Right hindlimb (tissue), 1 donor: ENCODE results near the gene SLC6A11.

Experiments used
- DNase-seq: peaks from one replicate; pipeline ENCODE4 v3.0.0-alpha.2; 2018

The SLC6A11 gene

DNA sequence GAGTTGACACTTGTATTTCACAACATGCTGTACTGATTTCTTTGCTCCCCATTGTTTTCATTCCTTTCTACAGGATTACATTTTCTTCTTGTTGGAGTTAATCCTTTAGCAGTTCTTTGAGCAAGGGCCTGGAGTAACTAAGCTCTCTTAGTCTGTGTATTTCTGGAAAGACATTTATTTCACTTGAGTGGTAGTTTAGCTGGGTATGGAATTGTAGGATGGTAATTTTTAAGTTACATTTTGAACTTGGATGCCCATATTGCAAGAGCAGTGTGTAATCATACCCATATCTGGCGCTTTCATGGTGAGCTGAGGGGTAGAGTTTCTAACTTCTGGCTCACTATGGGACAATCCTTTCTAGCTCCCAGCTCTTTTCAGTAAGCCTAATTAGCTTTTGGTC, 74.6 kb downstream of the SLC6A11 start:
- no peak for DNase-seq

GRCh38 chr3:10892622-10893021, 76.6 kb downstream of the SLC6A11 start:
- no peak for DNase-seq

DNA sequence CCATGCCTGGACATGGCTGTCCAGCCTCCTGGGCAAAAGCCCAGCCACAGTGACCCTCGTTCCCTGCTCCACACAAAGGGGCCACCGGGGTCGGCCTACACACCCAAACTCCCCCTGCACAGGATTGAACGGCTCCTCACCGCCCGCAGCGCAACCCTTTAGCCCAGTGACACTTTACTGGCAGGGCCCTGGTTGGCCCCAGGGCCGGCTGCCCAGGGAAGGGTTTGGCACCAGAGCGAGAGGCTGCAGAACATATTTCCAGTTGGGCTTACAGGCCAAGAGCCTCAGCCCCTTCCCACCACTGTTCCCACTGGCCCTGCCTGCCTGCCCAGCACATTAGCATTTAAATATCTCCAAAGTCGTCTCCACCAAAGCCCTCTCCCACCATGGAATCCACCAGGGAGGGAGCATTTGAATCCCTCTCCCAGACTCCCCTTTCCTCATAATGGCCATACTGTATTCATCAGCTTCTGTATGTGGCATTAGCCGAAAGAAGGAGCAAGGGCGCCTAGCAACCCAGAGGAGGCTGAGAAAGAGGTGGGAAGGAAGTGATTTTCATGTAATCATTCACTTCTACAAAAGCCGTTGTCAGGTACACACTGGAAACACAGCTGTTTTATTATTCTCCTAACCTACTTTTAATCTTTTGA, 85.4 kb downstream of the SLC6A11 start:
- no peak for DNase-seq

DNA sequence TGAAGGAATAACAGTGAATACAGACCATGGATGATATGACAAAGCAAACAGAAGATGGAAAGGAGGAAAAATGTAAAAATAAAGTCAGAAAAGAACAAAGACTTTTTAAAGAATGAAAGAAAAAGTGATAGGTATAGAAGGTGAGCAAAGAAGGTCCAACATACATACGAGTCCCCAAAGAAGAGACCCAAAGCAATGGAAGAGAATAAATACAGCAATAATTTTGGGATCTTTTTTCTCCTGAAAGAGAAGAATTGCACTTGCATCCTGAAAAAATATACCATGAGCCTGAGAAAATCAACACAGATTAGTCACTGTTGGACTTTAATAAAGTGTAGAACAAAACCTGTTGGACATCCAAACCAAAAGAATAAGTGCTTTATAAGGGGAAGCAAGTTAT, 91.2 kb downstream of the SLC6A11 start:
- DNase-seq: no peak

- DNase-seq: no peak
Measured at GRCh38 chr3:10910367-10910766, 94.3 kb downstream of the SLC6A11 start.

GRCh38 chr3:10911350-10912002, 95.4 kb downstream of the SLC6A11 start:
- DNase-seq: no peak

DNA sequence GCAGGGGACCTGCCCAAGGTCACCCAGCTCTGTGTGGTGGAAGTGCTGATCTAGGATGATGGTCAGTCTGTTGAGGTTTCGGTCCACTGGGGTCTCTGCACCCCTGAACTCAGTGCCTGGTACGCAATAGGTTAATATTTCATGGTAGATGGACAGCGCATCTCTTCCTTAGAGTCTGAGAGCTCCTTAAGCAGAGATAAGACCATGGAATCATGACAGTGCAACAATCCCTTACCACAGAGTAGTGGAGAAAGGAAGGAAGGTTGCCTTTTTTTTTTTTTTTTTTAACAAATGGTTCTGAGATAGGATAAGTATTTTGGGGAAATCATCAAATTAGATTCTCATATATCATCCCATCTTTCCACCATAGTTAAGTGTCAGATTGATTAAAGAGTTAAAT, 96.8 kb downstream of the SLC6A11 start:
- DNase-seq: no peak

GRCh38 chr3:10915376-10915775, 99.3 kb downstream of the SLC6A11 start:
- DNase-seq: no peak

GRCh38 chr3:10917176-10917575, 101.1 kb downstream of the SLC6A11 start:
- DNase-seq: no peak

GRCh38 chr3:10918011-10918410, 102.0 kb downstream of the SLC6A11 start:
- DNase-seq: no peak

DNA sequence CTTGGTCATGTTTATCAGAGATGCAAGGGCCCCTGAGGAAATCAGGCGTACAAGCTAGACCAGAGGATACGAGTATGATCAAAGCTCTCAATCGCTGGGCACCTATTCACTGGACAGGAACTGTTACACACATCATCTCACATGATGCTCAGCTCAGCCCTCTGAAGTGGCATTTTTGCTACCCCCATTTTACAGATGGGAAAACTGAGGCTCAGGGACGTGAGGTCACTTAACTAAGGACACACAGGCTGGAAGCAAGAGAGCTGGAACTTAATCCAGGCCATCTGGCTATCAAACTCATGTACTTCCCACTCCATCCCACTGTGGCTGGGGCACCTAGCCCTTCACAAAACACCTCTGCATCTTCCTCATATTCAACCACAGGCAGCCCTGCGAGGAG, 103.6 kb downstream of the SLC6A11 start:
- DNase-seq: no peak

GRCh38 chr3:10925436-10926255, 109.6 kb downstream of the SLC6A11 start:
- no peak for DNase-seq

DNA sequence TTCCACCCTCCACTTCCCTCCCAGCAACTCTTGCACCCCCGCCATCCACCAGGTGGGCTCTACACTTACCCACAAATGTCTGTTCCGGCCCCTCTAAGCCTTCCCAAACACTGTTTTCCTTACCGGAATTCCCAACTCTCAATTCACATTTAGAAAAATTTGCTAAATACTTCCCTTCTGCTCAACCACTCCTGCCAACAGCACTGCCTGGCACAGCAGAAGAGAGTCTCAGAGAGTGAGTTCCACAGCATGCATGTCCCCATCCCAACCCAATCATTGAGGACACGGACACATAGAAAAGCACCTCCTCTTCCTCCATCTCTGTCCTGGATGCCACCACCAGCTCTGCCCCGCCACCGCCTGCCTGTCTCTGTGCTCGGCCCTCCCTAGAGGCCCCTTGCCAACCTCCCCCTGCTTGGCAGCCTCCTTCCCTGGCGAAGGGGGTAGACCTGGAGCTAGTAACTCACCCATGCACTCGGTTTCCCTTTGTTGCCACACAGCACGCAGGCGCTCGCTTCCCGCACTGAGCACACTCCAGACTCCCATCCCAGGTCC, 110.3 kb downstream of the SLC6A11 start:
- DNase-seq: no peak

- DNase-seq: no peak
Measured at GRCh38 chr3:10926811-10927521, 110.9 kb downstream of the SLC6A11 start.

- DNase-seq: no peak
Measured at GRCh38 chr3:10927551-10927950, 111.5 kb downstream of the SLC6A11 start.

DNA sequence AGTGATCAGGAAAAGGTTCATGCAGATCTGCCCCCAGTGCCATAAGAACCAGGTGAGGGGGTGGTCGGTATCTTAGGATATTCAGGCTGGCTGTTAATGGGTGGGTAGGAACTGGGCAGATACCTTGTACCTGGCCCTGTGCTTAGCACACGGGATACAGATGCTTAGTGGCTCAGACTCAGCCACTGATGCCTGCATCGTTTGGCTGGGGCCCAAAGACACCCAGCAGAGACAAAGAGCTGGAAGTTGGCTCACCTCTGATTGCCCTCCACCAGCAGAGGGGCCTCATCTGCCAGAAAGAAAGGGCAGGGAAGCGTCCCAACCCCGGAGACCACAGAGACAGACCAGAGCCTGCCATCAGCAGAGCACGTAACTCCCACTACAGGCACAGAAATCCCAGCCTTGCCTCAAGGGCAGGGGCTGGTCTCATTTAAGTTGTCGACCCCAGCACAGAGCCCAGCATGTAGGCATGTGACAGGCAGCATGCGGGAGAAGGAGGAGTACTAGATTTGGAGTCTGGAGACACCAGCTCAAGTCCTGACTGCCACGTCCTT, 112.5 kb downstream of the SLC6A11 start:
- peak; percentile 10 for DNase-seq

GRCh38 chr3:10928961-10929471, 113.0 kb downstream of the SLC6A11 start:
- DNase-seq: peak; percentile 7

DNA sequence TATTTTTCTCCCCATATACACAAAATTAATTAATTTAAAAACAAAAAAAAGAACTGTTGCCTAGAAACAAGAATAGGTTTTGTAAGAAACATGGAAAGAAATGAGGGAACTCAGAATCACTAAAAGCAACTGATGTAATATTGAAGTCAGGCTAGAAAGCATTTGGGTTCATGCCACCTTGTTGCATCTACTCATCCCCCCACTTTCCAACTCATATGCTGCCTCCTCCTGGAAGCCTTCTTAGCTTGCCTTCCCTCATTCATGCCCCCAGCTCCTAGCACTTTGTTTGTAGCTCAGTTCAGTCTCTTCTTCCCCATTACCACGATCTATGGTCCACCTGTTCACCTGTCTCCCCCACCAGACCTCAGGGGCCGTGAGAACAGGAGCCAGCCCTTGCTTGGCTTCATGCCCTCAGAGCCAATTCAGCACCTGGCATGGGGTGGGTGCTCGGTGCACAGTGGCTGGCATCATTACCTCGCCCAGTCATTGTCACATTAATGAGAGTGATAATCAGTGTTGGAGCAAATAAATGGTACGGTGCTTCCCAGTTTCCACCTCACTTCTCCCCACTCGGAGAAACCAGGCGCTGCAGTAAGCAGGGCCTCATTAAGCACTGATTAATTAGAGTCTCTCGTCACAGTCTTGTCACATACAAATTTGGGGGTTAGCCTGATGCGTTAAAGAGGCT, 114.1 kb downstream of the SLC6A11 start:
- DNase-seq: peak; percentile 3

DNA sequence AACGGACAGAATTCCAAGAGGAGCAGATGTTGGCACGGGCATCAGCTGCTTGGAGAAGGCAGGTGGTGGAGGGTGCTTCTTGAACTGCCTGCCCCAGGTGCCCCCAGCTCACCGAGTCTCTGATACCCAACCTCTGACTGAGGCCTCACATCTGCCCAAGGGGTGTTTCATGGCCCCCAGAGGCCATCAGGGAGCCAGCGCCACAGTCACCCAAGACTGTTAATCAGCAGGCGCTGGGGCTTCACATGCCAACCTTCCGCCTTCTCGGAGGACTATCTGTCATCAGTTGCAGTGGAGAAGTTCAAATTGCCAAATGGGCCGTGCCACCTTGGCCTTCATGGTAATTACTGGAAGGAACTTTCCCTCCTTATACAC, 114.6 kb downstream of the SLC6A11 start:
- DNase-seq: peak; percentile 3

- DNase-seq: no peak
Measured at GRCh38 chr3:10932596-10932995, 116.6 kb downstream of the SLC6A11 start.

DNA sequence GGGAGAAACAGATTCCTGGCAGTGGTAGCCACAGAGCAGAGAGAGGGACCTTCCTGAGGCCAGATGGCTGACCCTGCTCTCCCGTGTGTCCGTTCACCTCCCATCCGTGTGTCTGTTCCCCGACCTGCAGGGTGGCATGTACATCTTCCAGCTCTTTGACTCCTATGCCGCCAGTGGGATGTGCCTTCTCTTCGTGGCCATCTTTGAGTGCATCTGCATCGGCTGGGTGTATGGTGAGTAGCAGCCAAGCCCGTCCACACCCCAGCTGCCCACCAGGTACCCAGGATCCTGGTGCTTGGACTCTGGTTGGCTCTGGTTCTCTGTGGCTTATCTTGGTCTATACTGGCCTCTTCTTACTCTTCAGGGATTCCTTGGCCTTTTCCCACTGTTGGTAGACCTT, 117.0 kb downstream of the SLC6A11 start:
- DNase-seq: no peak

GRCh38 chr3:10933470-10933804, 117.4 kb downstream of the SLC6A11 start:
- DNase-seq: no peak
